ENCODE data around the gene QRFPR.

QRFPR gene

DNA sequence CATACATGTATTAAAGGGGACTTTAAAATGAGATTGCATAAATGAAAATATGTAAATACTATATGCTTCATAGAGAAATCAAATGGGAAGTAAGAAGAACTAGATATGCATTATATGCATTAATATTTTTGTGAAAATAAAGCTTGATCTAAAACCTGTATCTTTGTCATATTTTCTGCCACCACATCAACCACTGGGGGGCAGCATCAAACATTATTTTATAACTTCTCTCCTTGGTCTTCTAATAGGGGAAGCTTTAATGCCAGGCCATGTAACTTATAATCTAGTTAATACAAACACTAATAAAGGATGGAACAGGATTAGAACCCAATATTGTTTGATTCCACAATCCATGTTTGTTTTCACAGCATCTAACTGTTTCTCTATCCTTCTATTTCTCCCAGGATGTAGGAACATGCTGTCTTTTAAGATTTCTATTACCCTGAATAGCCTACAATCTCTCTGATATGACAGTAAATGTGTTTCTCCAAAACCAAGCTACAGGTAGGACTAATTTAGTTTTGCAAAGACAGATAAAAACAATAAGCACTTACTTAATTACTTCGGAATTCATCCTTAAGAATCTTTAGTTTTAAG, 10.0 kb downstream of the QRFPR start:
- H3F3A ChIP-seq (ENCODE audit: insufficient read depth) = no peaks in the 10 kb centered on the region

DNA sequence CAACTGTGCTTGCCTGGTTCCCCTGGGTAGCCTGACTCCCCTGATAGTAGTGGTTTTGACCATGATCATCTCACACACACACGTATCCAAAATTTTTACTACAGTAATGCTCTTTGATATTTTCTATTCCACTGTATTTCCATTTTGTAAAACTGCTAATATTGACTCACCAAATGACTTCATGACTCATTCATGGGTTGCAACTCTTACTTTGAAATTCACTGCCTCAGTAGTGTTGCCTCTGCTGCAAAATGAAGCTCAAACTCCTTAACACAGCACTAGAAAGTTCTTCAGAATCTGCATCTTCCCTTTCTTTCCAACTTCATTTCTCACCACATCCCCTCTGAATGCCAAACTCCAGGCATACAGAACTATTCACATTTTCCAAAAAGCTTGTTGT, 20.3 kb downstream of the QRFPR start:
- no peak overlapping the region for H3K4me2 ChIP-seq (ENCODE audit: low read depth, low read length, poor library complexity, severe bottlenecking)
- no peaks in the 10 kb centered on the region for H3K27me3 ChIP-seq (ENCODE audit: low read length)
- H3K36me3 ChIP-seq (ENCODE audit: low read length) = no peaks in the 10 kb centered on the region
- no peaks in the 10 kb centered on the region for H4K20me1 ChIP-seq (ENCODE audit: low read depth, low read length)
- H3K79me2 ChIP-seq (ENCODE audit: insufficient read depth, low read length) = no peaks in the 10 kb centered on the region
- no peak overlapping the region for H3K4me3 ChIP-seq (ENCODE audit: insufficient read depth, low read length, poor library complexity, severe bottlenecking)
- no peak overlapping the region for H2AFZ ChIP-seq (ENCODE audit: low read depth, low read length, severe bottlenecking)
- H3K9me3 ChIP-seq (ENCODE audit: insufficient read depth, low read length) = no peaks in the 10 kb centered on the region
- no peaks in the 10 kb centered on the region for H3K9me2 ChIP-seq (replicated peaks; ENCODE audit: insufficient read depth, low read length)
- no peak overlapping the region for H3K27ac ChIP-seq (ENCODE audit: low read depth, low read length)
- no peak overlapping the region for H3K9ac ChIP-seq (ENCODE audit: low read length)
- no peak for TF ChIP-seq EZH2phosphoT487 (conservative IDR thresholded peaks at IDR 0.05; ENCODE audit: low read length)
- TF ChIP-seq CTCF (IDR thresholded peaks at IDR 0.05; ENCODE audit: insufficient read depth, low read length, poor library complexity, severe bottlenecking) = no peak
- no peaks in the 10 kb centered on the region for H3F3A ChIP-seq (ENCODE audit: insufficient read depth)

More for the DNA sequence above, 10.0 kb downstream of the QRFPR start:
- no peaks in the 10 kb centered on the region for H4K20me1 ChIP-seq (ENCODE audit: low read depth, low read length)
- H3K4me3 ChIP-seq (ENCODE audit: insufficient read depth, low read length, poor library complexity, severe bottlenecking) = no peak overlapping the region
- H3K4me2 ChIP-seq (ENCODE audit: low read depth, low read length, poor library complexity, severe bottlenecking) = no peak overlapping the region
- no peak overlapping the region for H3K9ac ChIP-seq (ENCODE audit: low read length)
- no peaks in the 10 kb centered on the region for H3K9me3 ChIP-seq (ENCODE audit: insufficient read depth, low read length)
- no peaks in the 10 kb centered on the region for H3K79me2 ChIP-seq (ENCODE audit: insufficient read depth, low read length)
- no peaks in the 10 kb centered on the region for H3K9me2 ChIP-seq (replicated peaks; ENCODE audit: insufficient read depth, low read length)
- TF ChIP-seq CTCF (IDR thresholded peaks at IDR 0.05; ENCODE audit: insufficient read depth, low read length, poor library complexity, severe bottlenecking) (no peak), EZH2phosphoT487 (conservative IDR thresholded peaks at IDR 0.05; ENCODE audit: low read length) (no peak)
- H3K27me3 ChIP-seq (ENCODE audit: low read length) = no peaks in the 10 kb centered on the region
- no peak overlapping the region for H3K27ac ChIP-seq (ENCODE audit: low read depth, low read length)
- no peak overlapping the region for H2AFZ ChIP-seq (ENCODE audit: low read depth, low read length, severe bottlenecking)
- H3K36me3 ChIP-seq (ENCODE audit: low read length) = no peaks in the 10 kb centered on the region

GRCh38 chr4:121358473-121358872, 22.3 kb downstream of the QRFPR start:
- H3K27ac ChIP-seq (ENCODE audit: low read depth, low read length) = no peak overlapping the region
- no peaks in the 10 kb centered on the region for H3K9me2 ChIP-seq (replicated peaks; ENCODE audit: insufficient read depth, low read length)
- H3K9ac ChIP-seq (ENCODE audit: low read length) = no peak overlapping the region
- H3K4me3 ChIP-seq (ENCODE audit: insufficient read depth, low read length, poor library complexity, severe bottlenecking) = no peak overlapping the region
- no peaks in the 10 kb centered on the region for H3F3A ChIP-seq (ENCODE audit: insufficient read depth)
- no peak for TF ChIP-seq EZH2phosphoT487 (conservative IDR thresholded peaks at IDR 0.05; ENCODE audit: low read length)
- no peak overlapping the region for H3K4me2 ChIP-seq (ENCODE audit: low read depth, low read length, poor library complexity, severe bottlenecking)
- no peaks in the 10 kb centered on the region for H3K36me3 ChIP-seq (ENCODE audit: low read length)
- H3K27me3 ChIP-seq (ENCODE audit: low read length) = no peaks in the 10 kb centered on the region
- H2AFZ ChIP-seq (ENCODE audit: low read depth, low read length, severe bottlenecking) = no peak overlapping the region
- no peaks in the 10 kb centered on the region for H4K20me1 ChIP-seq (ENCODE audit: low read depth, low read length)
- no peaks in the 10 kb centered on the region for H3K79me2 ChIP-seq (ENCODE audit: insufficient read depth, low read length)
- H3K9me3 ChIP-seq (ENCODE audit: insufficient read depth, low read length) = no peaks in the 10 kb centered on the region

DNA sequence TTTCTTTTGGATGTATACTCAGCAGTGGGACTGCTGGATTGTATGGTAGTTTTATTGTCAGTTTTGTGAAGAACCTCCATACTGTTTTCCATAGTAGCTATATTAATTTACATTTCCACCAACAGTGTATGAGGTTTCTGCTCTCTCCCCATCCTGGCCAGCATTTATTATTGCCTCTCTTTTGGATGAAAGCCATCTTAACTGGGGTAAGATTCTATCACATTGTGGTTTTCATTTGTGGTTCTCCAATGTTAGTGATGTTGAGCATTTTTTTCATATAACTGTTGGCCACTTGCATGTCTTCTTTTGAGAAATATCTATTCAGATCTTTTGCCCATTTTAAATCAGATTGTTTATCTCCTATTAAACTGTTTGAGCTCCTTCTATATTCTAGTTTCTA, 27.6 kb downstream of the QRFPR start:
- no peaks in the 10 kb centered on the region for H3K27me3 ChIP-seq (ENCODE audit: low read length)
- no peak for TF ChIP-seq EZH2phosphoT487 (conservative IDR thresholded peaks at IDR 0.05; ENCODE audit: low read length)
- TF ChIP-seq CTCF (IDR thresholded peaks at IDR 0.05; ENCODE audit: insufficient read depth, low read length, poor library complexity, severe bottlenecking) = no peak
- H3K79me2 ChIP-seq (ENCODE audit: insufficient read depth, low read length) = no peaks in the 10 kb centered on the region
- no peaks in the 10 kb centered on the region for H3F3A ChIP-seq (ENCODE audit: insufficient read depth)
- H3K9me2 ChIP-seq (replicated peaks; ENCODE audit: insufficient read depth, low read length) = no peaks in the 10 kb centered on the region
- H3K9ac ChIP-seq (ENCODE audit: low read length) = no peak overlapping the region
- H3K9me3 ChIP-seq (ENCODE audit: insufficient read depth, low read length) = no peaks in the 10 kb centered on the region
- no peak overlapping the region for H3K27ac ChIP-seq (ENCODE audit: low read depth, low read length)
- no peaks in the 10 kb centered on the region for H3K36me3 ChIP-seq (ENCODE audit: low read length)
- H3K4me2 ChIP-seq (ENCODE audit: low read depth, low read length, poor library complexity, severe bottlenecking) = no peak overlapping the region
- H4K20me1 ChIP-seq (ENCODE audit: low read depth, low read length) = no peaks in the 10 kb centered on the region
- H3K4me3 ChIP-seq (ENCODE audit: insufficient read depth, low read length, poor library complexity, severe bottlenecking) = no peak overlapping the region
- H2AFZ ChIP-seq (ENCODE audit: low read depth, low read length, severe bottlenecking) = no peak overlapping the region

All from SU-DHL-6 (cell line).